CD4-positive, alpha-beta T cell treated with Interleukin-1 beta for 1 hour (primary cell): Measurements from ENCODE around the gene OR10V1.

Experiments used
- DNase-seq, 2 donors: peaks; one replicate each; pipeline ENCODE4 v3.0.0-alpha.2; 2020 to 2022

The OR10V1 gene, protein sequence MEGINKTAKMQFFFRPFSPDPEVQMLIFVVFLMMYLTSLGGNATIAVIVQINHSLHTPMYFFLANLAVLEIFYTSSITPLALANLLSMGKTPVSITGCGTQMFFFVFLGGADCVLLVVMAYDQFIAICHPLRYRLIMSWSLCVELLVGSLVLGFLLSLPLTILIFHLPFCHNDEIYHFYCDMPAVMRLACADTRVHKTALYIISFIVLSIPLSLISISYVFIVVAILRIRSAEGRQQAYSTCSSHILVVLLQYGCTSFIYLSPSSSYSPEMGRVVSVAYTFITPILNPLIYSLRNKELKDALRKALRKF

GRCh38 chr11:59713745-59714144 lies at the start of gene OR10V1:
Gene OR10V1 (minus strand): TSS chr11:59713845. CDS start chr11:59713845, 0 bp downstream.
- no peak for DNase-seq

- no peak for DNase-seq
Measured at GRCh38 chr11:59761993-59762392, 48.3 kb upstream of the OR10V1 start.

GRCh38 chr11:59760771-59761170 lies 47.1 kb upstream of the OR10V1 start:
- DNase-seq, result no peak

GRCh38 chr11:59759900-59760299 lies 46.3 kb upstream of the OR10V1 start:
- no peak for DNase-seq

DNA sequence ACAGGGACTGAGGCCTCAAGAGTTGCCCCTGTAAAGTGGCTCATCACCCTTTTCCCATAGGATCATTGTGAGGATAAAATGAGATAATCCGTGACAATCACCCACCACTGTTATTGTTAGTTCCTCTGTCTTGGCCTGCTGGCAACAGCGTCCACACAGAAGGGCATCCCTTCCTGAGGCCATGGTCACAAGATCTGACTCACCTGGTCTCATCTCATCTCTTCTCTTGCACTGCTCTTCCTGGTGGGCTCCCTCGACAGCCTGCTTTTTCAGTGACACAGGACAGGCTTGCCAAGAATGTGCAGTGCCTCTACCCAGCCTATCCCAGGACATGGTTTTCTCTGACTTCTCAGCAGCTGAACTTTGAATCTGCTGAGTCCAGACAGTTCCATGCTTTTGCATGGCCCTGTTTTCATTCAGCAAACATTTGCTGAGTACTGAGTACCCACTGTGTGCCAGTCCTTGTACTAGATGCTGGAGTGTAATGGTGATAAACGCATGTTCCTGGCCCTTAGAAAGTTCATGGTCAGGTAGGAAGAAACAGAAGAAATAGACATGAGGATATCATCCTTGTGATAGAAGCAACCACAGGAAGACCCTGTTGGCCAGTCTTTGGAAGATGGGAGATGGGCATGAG lies 44.9 kb upstream of the OR10V1 start:
- DNase-seq, result no peak

GRCh38 chr11:59756845-59757244 lies 43.2 kb upstream of the OR10V1 start:
- DNase-seq, result peak in 1 of 2 donors; percentile 16

- DNase-seq, result no peak
Measured at GRCh38 chr11:59756558-59756840, 42.9 kb upstream of the OR10V1 start.

DNA sequence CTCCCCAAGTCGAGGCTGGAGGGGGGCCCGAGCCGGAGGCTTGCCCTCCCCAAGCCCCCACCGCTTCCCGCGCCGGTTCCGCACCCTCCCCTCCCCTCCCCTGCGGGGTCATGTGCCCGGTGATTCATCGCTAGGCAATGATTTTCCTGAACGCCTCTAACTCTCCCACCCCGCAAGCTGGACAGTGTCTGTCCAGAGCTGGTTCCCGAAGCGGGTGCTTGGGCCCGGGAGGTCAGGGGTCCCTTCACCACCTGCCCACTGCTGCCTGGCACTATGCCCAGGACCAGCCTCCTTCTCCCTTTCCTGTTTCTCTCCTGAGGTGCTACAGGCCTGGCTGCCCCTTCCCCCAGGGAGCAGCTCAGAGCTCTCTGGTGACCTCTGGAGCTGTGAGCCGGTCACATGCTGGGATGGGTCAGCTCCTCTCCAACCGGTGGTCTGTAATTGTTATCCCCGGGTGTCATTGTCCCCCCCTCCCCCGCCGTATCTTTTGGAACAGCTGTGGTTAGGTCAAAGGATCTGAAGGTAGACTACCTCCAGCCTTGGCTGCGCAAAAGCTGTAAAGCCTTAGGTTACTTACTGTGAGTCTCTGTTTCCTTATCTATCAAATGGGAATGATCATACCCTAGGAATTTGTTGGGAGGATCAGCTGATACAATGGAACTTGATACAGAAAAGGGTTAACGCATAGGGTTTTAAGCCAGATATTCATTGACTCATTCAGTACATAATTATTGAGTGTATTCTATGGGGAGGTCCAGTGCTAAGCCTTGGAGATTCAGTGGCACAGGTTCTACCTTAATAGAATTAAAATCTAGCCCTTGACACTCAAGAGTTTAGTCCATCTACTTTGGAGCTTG lies 42.3 kb upstream of the OR10V1 start:
- peak; percentile 35 to 54 for DNase-seq

GRCh38 chr11:59754859-59755700 lies 41.4 kb upstream of the OR10V1 start, which contains the start of gene STX3:
Gene STX3 (plus strand): TSS chr11:59755376. CDS start chr11:59755606, 230 bp downstream.
- peak; percentile 64 to 68 for DNase-seq

- DNase-seq, result peak in 1 of 2 donors; percentile 7
Measured at GRCh38 chr11:59754494-59754858, 40.8 kb upstream of the OR10V1 start.

DNA sequence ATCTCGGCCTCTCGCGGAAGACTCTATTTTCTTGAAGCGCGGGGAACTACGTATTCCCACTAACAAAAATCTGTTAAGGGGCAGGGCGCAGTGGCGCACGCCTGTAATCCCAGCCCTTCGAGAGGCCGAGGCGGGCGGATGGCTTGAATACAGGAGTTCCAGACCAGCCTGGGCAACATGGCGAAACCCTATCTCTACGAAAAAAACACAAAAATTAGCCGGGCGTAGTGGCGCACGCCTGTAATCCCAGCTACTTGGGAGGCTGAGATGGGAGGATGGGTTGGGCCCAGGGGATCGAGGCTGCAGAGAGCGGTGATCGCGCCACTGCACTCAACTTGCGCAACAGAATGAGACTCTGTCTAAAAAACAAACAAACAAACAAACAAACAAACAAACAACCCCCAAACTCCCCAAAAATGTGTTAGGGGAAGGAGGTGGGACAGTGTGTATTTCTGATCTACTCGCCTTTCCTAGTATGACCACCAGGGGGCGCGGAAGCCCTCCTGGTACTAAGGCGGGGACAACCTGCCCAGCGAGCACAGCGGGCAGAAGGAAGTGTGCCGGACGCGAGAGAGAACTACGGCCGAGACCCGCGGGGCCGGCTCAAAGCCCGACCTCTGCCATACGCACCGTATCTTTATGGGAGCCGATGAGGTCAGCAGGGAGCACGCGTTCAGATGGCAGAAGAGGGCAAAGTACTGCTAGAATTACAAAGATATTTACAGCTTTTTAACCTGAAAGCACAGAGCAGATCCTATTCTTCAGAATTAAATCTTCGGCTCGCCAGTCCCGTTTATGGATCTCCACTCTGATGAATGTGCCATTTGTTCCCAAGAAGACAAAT lies 40.2 kb upstream of the OR10V1 start:
- DNase-seq, result peak; percentile 83 to 85

DNA sequence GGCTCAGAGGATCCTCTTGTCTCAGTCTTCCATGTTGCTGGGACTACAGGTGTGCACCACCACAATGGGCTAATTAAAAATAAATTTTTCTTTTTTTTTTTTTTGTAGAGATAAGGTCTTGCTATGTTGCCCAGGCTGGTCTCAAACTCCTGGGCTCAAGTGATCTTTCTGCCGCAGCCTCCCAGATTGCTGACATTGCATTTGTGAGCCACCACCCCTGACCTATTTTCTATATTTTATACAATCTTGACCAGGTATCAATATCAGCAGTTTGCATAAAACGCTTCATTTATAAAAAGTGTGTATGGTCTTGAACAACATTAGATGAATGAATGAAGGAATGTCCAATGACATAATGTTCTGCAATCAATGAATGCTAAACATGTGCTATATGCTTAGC lies 32.5 kb upstream of the OR10V1 start:
- no peak for DNase-seq

GRCh38 chr11:59730896-59731565 lies 17.4 kb upstream of the OR10V1 start:
- no peak for DNase-seq

DNA sequence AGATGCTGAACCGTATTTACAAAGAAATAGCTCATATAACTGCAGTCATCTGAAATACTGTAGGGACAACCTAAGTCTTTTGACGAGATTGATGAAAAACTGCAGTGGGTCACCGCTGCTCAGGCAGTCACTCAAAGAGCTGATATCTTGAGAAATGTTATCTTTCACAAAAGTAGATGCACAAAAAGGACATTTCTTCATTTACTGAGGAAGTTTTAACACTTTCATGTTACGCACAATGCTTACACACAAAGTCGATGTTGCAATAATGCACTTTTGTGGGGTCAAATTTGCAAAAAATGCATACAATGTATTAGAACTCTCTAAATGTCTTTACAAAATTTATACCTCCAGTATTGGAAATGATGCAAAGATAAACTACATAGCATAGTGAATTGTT lies 16.2 kb upstream of the OR10V1 start:
- no peak for DNase-seq

DNA sequence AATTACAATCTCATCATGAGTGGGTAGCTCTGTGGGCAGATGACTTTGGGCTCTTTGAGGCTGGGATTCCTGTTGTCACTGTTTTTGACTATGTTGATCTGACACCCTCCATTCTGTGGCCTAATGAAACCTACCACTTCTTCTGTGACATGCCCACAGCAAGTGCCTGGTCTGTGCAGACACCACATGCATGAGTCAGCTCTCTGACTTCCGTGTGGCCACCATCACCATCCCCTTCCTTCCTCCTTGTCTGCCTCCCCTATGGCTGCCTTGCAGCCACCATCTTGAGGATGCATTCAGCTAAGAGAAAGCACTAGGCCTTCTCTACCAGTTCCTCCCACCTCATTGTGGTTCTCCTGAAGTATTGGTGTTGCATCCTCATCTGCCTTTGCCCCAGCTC lies 15.3 kb upstream of the OR10V1 start:
- DNase-seq, result peak; percentile 9 to 36

GRCh38 chr11:59728154-59728553 lies 14.5 kb upstream of the OR10V1 start:
- DNase-seq, result no peak

- no peak for DNase-seq
Measured at GRCh38 chr11:59727426-59727825, 13.8 kb upstream of the OR10V1 start.

- DNase-seq, result no peak
Measured at GRCh38 chr11:59724066-59724465, 10.4 kb upstream of the OR10V1 start.

DNA sequence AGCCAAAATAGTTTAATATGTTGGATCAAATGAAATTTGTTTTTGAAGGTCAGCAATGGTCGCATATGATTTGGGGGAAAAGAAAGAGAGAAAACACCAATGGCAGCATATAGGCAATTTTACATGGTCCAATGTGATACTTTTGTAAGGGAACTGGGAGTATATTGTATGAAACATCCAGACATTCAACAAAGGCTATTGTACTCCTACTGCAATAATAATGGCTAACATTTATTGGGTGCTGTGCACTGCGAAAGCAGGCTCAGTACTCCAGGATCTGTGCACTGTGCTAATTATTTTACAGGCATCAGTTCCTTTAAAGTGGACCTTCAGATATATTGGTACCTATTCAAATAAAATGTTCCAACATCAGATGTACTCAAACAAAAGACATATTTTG lies 5.9 kb upstream of the OR10V1 start:
- no peak for DNase-seq

DNA sequence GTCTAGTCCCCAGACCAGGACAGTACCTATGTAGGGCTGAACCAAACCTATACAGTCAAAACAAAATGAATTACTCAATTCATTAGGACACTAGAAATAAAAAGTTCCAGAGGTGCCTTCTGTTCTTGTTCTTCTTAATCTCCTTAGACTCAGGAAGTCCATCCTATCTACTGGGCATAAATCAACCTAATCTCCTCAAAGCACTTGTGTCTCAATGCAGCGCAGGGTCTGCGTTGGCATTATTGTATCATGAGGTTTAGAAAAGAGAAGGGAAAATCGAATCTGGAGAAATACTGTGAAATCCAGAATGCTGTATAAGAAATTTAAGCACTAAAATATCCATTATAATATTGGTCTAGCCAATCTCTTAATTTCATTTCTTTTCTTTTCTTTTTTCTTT lies 2.4 kb upstream of the OR10V1 start:
- DNase-seq, result no peak

- DNase-seq, result no peak
Measured at GRCh38 chr11:59710136-59710847, 3.4 kb downstream of the OR10V1 start.
